HEK293 (cell line): ENCODE results near the gene C1orf167.
A peak's percentile ranks its signal among the peaks of the same experiment; 100 is the strongest.

Experiments
- BCL11B ChIP-seq: fragments of 450-650 bp; formaldehyde crosslinking; IDR thresholded peaks from 2 replicates; pipeline ENCODE4 v1.5.1; 2016; ENCODE audit warnings: low read depth, missing biosample characterization, missing genetic modification characterization
- GLIS1 ChIP-seq: fragments of 450-650 bp; formaldehyde crosslinking; IDR thresholded peaks from 2 replicates; pipeline ENCODE4 v1.5.1; 2016; ENCODE audit warnings: missing biosample characterization, missing genetic modification characterization
- HOXA7 ChIP-seq: sonication (generic); formaldehyde crosslinking; IDR thresholded peaks from 2 replicates; pipeline ENCODE4 v1.8.1; 2022; ENCODE audit warnings: missing genetic modification reagents, borderline replicate concordance
- MYNN ChIP-seq: fragments of 450-650 bp; formaldehyde crosslinking; IDR thresholded peaks from 2 replicates; pipeline ENCODE4 v1.5.1; 2016; ENCODE audit warnings: missing biosample characterization, missing genetic modification characterization, borderline replicate concordance
- MZF1 ChIP-seq: fragments of 450-650 bp; formaldehyde crosslinking; IDR thresholded peaks from 2 replicates; pipeline ENCODE4 v1.5.1; 2017; ENCODE audit warnings: missing biosample characterization, missing genetic modification characterization, borderline replicate concordance
- REPIN1 ChIP-seq: fragments of 450-650 bp; formaldehyde crosslinking; IDR thresholded peaks from 2 replicates; pipeline ENCODE4 v1.5.1; 2017; ENCODE audit warnings: missing biosample characterization, missing genetic modification characterization, low read depth
- SCRT1 ChIP-seq: fragments of 450-650 bp; formaldehyde crosslinking; IDR thresholded peaks from 2 replicates; pipeline ENCODE4 v1.5.1; 2016; ENCODE audit warnings: missing biosample characterization, missing genetic modification characterization, borderline replicate concordance
- YY1 ChIP-seq: fragments of 450-650 bp; formaldehyde crosslinking; IDR thresholded peaks from 2 replicates; pipeline ENCODE4 v1.5.1; 2018; ENCODE audit warnings: missing biosample characterization, missing genetic modification characterization
- ZBTB7A ChIP-seq: fragments of 450-650 bp; formaldehyde crosslinking; IDR thresholded peaks from 2 replicates; pipeline ENCODE4 v1.5.1; 2016; ENCODE audit warnings: low read depth, missing biosample characterization, missing genetic modification characterization
- ZEB2 ChIP-seq: fragments of 450-650 bp; formaldehyde crosslinking; IDR thresholded peaks from 2 replicates; pipeline ENCODE4 v1.5.1; 2016; ENCODE audit warnings: missing biosample characterization, missing genetic modification characterization
- ZFP37 ChIP-seq: fragments of 450-650 bp; formaldehyde crosslinking; IDR thresholded peaks from 2 replicates; pipeline ENCODE4 v1.5.1; 2016; ENCODE audit warnings: missing biosample characterization, missing genetic modification characterization
- ZFP41 ChIP-seq: fragments of 450-650 bp; formaldehyde crosslinking; IDR thresholded peaks from 2 replicates; pipeline ENCODE4 v1.5.1; 2016; ENCODE audit warnings: missing biosample characterization, missing genetic modification characterization, borderline replicate concordance
- ZNF10 ChIP-seq: fragments of 450-650 bp; formaldehyde crosslinking; IDR thresholded peaks from 2 replicates; pipeline ENCODE4 v1.5.1; 2017; ENCODE audit warnings: missing biosample characterization, missing genetic modification characterization
- ZNF157 ChIP-seq: fragments of 450-650 bp; formaldehyde crosslinking; IDR thresholded peaks from 2 replicates; pipeline ENCODE4 v1.5.1; 2016; ENCODE audit warnings: missing biosample characterization, missing genetic modification characterization
- ZNF174 ChIP-seq: fragments of 450-650 bp; formaldehyde crosslinking; IDR thresholded peaks from 2 replicates; pipeline ENCODE4 v1.5.0; 2017; ENCODE audit warnings: missing biosample characterization, mild to moderate bottlenecking, missing genetic modification characterization
- ZNF175 ChIP-seq: fragments of 450-650 bp; formaldehyde crosslinking; IDR thresholded peaks from 2 replicates; pipeline ENCODE4 v1.5.1; 2016; ENCODE audit warnings: missing biosample characterization, missing genetic modification characterization
- ZNF19 ChIP-seq: fragments of 450-650 bp; formaldehyde crosslinking; IDR thresholded peaks from 2 replicates; pipeline ENCODE4; 2016; ENCODE audit warnings: missing biosample characterization, missing genetic modification characterization, low read depth
- ZNF202 ChIP-seq: fragments of 450-650 bp; formaldehyde crosslinking; IDR thresholded peaks from 2 replicates; pipeline ENCODE4 v1.5.1; 2016; ENCODE audit warnings: missing biosample characterization, missing genetic modification characterization, borderline replicate concordance
- ZNF366 ChIP-seq: fragments of 450-650 bp; formaldehyde crosslinking; conservative IDR thresholded peaks from 2 replicates; pipeline ENCODE4 v1.5.1; 2016; ENCODE audit warnings: missing biosample characterization, missing genetic modification characterization
- ZNF394 ChIP-seq: fragments of 450-650 bp; formaldehyde crosslinking; IDR thresholded peaks from 2 replicates; pipeline ENCODE4 v1.5.1; 2016; ENCODE audit warnings: missing biosample characterization, missing genetic modification characterization, mild to moderate bottlenecking, moderate library complexity, borderline replicate concordance
- ZNF501 ChIP-seq: fragments of 450-650 bp; formaldehyde crosslinking; IDR thresholded peaks from 2 replicates; pipeline ENCODE4 v1.5.1; 2016; ENCODE audit warnings: missing biosample characterization, missing genetic modification characterization
- ZNF596 ChIP-seq: fragments of 450-650 bp; IDR thresholded peaks from 2 replicates; pipeline ENCODE4 v1.5.0; 2018; ENCODE audit warnings: missing biosample characterization, mild to moderate bottlenecking, missing genetic modification characterization, moderate library complexity
- ZNF600 ChIP-seq: fragments of 450-650 bp; formaldehyde crosslinking; IDR thresholded peaks from 2 replicates; pipeline ENCODE4 v1.5.1; 2016; ENCODE audit warnings: missing biosample characterization, missing genetic modification characterization
- ZNF610 ChIP-seq: fragments of 450-650 bp; formaldehyde crosslinking; IDR thresholded peaks from 2 replicates; pipeline ENCODE4 v1.5.1; 2016; ENCODE audit warnings: missing biosample characterization, missing genetic modification characterization, borderline replicate concordance
- ZNF654 ChIP-seq: fragments of 450-650 bp; formaldehyde crosslinking; IDR thresholded peaks from 2 replicates; pipeline ENCODE4 v1.5.1; 2016; ENCODE audit warnings: low read depth, missing biosample characterization, missing genetic modification characterization
- ZNF830 ChIP-seq: fragments of 450-650 bp; IDR thresholded peaks from 2 replicates; pipeline ENCODE4 v1.5.0; 2018; ENCODE audit warnings: missing biosample characterization, missing genetic modification characterization, low read depth, mild to moderate bottlenecking, moderate library complexity
- ZSCAN23 ChIP-seq: fragments of 450-650 bp; formaldehyde crosslinking; IDR thresholded peaks from 2 replicates; pipeline ENCODE4 v1.5.1; 2016; ENCODE audit warnings: missing biosample characterization, missing genetic modification characterization
- TF ChIP-seq, protein P1 (sequence below): fragments of 450-650 bp; formaldehyde crosslinking; IDR thresholded peaks from 2 replicates; pipeline ENCODE4 v1.5.1; 2017; ENCODE audit warnings: missing biosample characterization, missing genetic modification characterization
- TF ChIP-seq, protein P2 (sequence below): fragments of 450-650 bp; formaldehyde crosslinking; IDR thresholded peaks from 2 replicates; pipeline ENCODE4 v1.5.1; 2017; ENCODE audit warnings: missing biosample characterization, missing genetic modification characterization
- TF ChIP-seq, protein P3 (sequence below): fragments of 450-650 bp; formaldehyde crosslinking; IDR thresholded peaks from 2 replicates; pipeline ENCODE4 v1.5.1; 2017; ENCODE audit warnings: missing biosample characterization, missing genetic modification characterization
- TF ChIP-seq, protein P4 (sequence below): fragments of 450-650 bp; formaldehyde crosslinking; IDR thresholded peaks from 2 replicates; pipeline ENCODE4 v1.5.1; 2017; ENCODE audit warnings: missing biosample characterization, missing genetic modification characterization
- TF ChIP-seq, protein P5 (sequence below): fragments of 450-650 bp; IDR thresholded peaks from 2 replicates; pipeline ENCODE4 v1.5.1; 2018; ENCODE audit warnings: missing biosample characterization, missing genetic modification characterization

C1orf167 gene

DNA sequence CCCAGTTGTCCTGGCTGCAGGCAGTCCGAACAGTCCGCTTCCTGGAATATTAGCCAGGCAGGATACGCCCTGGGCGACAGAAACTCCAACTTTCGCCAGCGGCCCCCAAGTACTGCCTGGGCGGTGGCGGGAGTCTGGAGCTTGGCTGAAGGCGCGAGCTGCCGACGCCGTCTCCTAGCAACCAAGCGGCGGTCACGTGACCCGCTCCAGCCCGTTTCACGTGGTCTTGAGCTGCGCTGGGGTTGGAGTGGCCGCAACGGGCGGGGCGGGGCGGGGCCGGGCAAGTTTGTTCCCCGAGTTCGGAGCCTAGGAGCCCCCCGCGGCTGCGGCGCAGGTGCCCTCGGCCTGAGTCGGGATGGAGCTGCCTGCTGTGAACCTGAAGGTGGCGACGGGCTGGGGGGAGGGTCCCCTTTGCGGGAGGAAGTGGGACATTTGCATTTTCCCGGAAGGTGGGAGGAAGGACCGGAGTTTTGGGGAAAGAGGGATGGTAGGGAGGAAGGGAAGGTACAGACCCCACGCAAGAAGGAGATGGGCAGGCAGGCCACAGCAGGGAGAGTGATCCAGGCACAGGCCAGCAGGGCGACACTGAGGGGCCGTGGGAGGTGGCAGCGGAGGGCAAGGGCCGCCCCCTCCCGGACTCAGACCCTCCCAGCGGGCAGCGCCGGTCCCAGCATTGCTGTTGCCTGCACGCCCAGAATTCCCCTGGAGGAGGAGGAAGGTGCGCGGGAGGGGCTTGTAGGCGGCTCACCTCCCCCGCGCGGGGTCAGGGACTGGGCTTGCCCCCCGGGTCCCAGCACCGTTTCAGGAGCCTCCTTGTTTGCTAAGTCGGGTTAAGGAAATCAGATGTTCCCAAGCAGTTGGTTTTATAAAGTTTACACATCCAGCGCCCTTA is 25.9 kb upstream of the C1orf167 start, which contains the start of gene AGTRAP (continued):
- TF ChIP-seq, protein P1, sequence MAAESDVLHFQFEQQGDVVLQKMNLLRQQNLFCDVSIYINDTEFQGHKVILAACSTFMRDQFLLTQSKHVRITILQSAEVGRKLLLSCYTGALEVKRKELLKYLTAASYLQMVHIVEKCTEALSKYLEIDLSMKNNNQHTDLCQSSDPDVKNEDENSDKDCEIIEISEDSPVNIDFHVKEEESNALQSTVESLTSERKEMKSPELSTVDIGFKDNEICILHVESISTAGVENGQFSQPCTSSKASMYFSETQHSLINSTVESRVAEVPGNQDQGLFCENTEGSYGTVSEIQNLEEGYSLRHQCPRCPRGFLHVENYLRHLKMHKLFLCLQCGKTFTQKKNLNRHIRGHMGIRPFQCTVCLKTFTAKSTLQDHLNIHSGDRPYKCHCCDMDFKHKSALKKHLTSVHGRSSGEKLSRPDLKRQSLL, result peak; percentile 58; the same call in 1 of the 2 replicates
- no peak for TF ChIP-seq ZNF157 (tag by site-specific recombination)
- TF ChIP-seq ZNF366 (tag by site-specific recombination), result peak; percentile 99
- no peak for TF ChIP-seq YY1 (tag by site-specific recombination)
- TF ChIP-seq ZNF600 (tag by site-specific recombination), result peak; percentile 88; the same call in 1 of the 2 replicates
- no peak for TF ChIP-seq MYNN (tag by site-specific recombination)
- no peak for TF ChIP-seq ZNF394 (tag by site-specific recombination)
- TF ChIP-seq ZNF596 (tag by site-specific recombination), result no peak
- no peak for TF ChIP-seq BCL11B (tag by site-specific recombination)
- TF ChIP-seq REPIN1 (tag by site-specific recombination), result peak; percentile 35; the same call in 1 of the 2 replicates
- TF ChIP-seq ZNF202, result no peak
- TF ChIP-seq MZF1, result no peak
- TF ChIP-seq, protein P2, sequence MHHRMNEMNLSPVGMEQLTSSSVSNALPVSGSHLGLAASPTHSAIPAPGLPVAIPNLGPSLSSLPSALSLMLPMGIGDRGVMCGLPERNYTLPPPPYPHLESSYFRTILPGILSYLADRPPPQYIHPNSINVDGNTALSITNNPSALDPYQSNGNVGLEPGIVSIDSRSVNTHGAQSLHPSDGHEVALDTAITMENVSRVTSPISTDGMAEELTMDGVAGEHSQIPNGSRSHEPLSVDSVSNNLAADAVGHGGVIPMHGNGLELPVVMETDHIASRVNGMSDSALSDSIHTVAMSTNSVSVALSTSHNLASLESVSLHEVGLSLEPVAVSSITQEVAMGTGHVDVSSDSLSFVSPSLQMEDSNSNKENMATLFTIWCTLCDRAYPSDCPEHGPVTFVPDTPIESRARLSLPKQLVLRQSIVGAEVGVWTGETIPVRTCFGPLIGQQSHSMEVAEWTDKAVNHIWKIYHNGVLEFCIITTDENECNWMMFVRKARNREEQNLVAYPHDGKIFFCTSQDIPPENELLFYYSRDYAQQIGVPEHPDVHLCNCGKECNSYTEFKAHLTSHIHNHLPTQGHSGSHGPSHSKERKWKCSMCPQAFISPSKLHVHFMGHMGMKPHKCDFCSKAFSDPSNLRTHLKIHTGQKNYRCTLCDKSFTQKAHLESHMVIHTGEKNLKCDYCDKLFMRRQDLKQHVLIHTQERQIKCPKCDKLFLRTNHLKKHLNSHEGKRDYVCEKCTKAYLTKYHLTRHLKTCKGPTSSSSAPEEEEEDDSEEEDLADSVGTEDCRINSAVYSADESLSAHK (tag by site-specific recombination), result peak; percentile 99
- no peak for TF ChIP-seq ZNF175
- TF ChIP-seq ZNF501 (tag by site-specific recombination), result 0 out of 2 replicates have a peak, but pooled peaks have one; percentile 79
- no peak for TF ChIP-seq SCRT1
- no peak for TF ChIP-seq ZSCAN23
- peak; percentile 78; the same call in 1 of the 2 replicates for TF ChIP-seq ZBTB7A
- peak; percentile 73 for TF ChIP-seq ZEB2
- no peak for TF ChIP-seq ZNF610 (tag by site-specific recombination)
- peak; percentile 90 for TF ChIP-seq GLIS1 (tag by site-specific recombination)
- TF ChIP-seq ZFP37 (tag by site-specific recombination), result 0 out of 2 replicates have a peak, but pooled peaks have one; percentile 77
- TF ChIP-seq, protein P3, sequence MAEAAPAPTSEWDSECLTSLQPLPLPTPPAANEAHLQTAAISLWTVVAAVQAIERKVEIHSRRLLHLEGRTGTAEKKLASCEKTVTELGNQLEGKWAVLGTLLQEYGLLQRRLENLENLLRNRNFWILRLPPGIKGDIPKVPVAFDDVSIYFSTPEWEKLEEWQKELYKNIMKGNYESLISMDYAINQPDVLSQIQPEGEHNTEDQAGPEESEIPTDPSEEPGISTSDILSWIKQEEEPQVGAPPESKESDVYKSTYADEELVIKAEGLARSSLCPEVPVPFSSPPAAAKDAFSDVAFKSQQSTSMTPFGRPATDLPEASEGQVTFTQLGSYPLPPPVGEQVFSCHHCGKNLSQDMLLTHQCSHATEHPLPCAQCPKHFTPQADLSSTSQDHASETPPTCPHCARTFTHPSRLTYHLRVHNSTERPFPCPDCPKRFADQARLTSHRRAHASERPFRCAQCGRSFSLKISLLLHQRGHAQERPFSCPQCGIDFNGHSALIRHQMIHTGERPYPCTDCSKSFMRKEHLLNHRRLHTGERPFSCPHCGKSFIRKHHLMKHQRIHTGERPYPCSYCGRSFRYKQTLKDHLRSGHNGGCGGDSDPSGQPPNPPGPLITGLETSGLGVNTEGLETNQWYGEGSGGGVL (tag by site-specific recombination), result peak; percentile 46; the same call in 1 of the 2 replicates
- no peak for TF ChIP-seq ZNF174 (tag by site-specific recombination)
- TF ChIP-seq ZFP41 (tag by site-specific recombination), result no peak
- no peak for TF ChIP-seq ZNF654 (tag by site-specific recombination)
- TF ChIP-seq, protein P4, sequence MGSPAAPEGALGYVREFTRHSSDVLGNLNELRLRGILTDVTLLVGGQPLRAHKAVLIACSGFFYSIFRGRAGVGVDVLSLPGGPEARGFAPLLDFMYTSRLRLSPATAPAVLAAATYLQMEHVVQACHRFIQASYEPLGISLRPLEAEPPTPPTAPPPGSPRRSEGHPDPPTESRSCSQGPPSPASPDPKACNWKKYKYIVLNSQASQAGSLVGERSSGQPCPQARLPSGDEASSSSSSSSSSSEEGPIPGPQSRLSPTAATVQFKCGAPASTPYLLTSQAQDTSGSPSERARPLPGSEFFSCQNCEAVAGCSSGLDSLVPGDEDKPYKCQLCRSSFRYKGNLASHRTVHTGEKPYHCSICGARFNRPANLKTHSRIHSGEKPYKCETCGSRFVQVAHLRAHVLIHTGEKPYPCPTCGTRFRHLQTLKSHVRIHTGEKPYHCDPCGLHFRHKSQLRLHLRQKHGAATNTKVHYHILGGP (tag by site-specific recombination), result no peak
- TF ChIP-seq HOXA7, result no peak
- no peak for TF ChIP-seq ZNF10 (tag by site-specific recombination)
- no peak for TF ChIP-seq ZNF830 (tag by site-specific recombination)
- TF ChIP-seq, protein P5, sequence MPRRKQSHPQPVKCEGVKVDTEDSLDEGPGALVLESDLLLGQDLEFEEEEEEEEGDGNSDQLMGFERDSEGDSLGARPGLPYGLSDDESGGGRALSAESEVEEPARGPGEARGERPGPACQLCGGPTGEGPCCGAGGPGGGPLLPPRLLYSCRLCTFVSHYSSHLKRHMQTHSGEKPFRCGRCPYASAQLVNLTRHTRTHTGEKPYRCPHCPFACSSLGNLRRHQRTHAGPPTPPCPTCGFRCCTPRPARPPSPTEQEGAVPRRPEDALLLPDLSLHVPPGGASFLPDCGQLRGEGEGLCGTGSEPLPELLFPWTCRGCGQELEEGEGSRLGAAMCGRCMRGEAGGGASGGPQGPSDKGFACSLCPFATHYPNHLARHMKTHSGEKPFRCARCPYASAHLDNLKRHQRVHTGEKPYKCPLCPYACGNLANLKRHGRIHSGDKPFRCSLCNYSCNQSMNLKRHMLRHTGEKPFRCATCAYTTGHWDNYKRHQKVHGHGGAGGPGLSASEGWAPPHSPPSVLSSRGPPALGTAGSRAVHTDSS, result peak; percentile 75; the same call in 1 of the 2 replicates
- no peak for TF ChIP-seq ZNF19 (tag by site-specific recombination)
